OCI-LY3 (cell line): Measurements from ENCODE around the gene TRIM2.

Experiments used
- H2AFZ ChIP-seq: fragments of 200-600, 300-600 bp; shearing (Covaris generic); 2 replicates; pipeline ENCODE4 v1.6.0; 2014; ENCODE audit warnings: antibody characterized with exemption, low read depth, low read length
- H3K27ac ChIP-seq: fragments of 200-600, 300-600 bp; sonication (generic); 2 replicates; pipeline ENCODE4 v1.5.1; 2014; ENCODE audit warnings: mild to moderate bottlenecking, low read length, moderate library complexity, mixed read lengths
- H3K27me3 ChIP-seq: fragments of 200-600, 300-600 bp; sonication (generic); 2 replicates; pipeline ENCODE4 v1.6.1; 2014; ENCODE audit warnings: low read depth, low read length, mixed read lengths
- H3K36me3 ChIP-seq: fragments of 200-600, 300-600 bp; sonication (generic); replicated peaks from 2 replicates; pipeline ENCODE3; 2014; ENCODE audit warnings: low read depth, low read length, mixed read lengths
- H3K4me1 ChIP-seq: fragments of 300-600, 200-600 bp; sonication (generic); 2 replicates; pipeline ENCODE4 v1.6.1; 2014; ENCODE audit warnings: low read length, mixed read lengths
- H3K4me2 ChIP-seq: fragments of 200-600, 300-600 bp; sonication (generic); 2 replicates; pipeline ENCODE4 v1.6.1; 2014; ENCODE audit warnings: low read length, mixed read lengths
- H3K4me3 ChIP-seq: fragments of 300-600, 200-600 bp; sonication (generic); 2 replicates; pipeline ENCODE4 v1.5.1; 2014; ENCODE audit warnings: antibody characterized with exemption, mild to moderate bottlenecking, low read length, moderate library complexity
- H3K79me2 ChIP-seq: fragments of 300-600, 200-600 bp; shearing (Covaris generic); 2 replicates; pipeline ENCODE4 v1.6.1; 2014; ENCODE audit warnings: mild to moderate bottlenecking, low read length, mixed read lengths
- H3K9ac ChIP-seq: fragments of 300-600, 200-600 bp; shearing (Covaris generic); 2 replicates; pipeline ENCODE4 v1.6.0; 2014; ENCODE audit warnings: mild to moderate bottlenecking, low read length, moderate library complexity
- H3K9me3 ChIP-seq: fragments of 200-600, 300-600 bp; shearing (Covaris generic); 2 replicates; pipeline ENCODE4 v1.6.1; 2014; ENCODE audit warnings: low read length, mixed read lengths; ENCODE audit not compliant: insufficient read depth
- H4K20me1 ChIP-seq: fragments of 200-600, 300-600 bp; sonication (generic); 2 replicates; pipeline ENCODE4 v1.6.1; 2016; ENCODE audit warnings: low read length, mixed read lengths; ENCODE audit not compliant: insufficient read depth
- EZH2phosphoT487 ChIP-seq: fragments of 200-600 bp; shearing (Covaris generic); IDR thresholded peaks from 2 replicates; pipeline ENCODE4 v1.6.1; 2018; ENCODE audit warnings: antibody characterized with exemption, mixed run types, low read depth
- TF ChIP-seq, protein P1 (sequence below): fragments of 200-600, 300-600 bp; sonication (generic); IDR thresholded peaks from 2 replicates; pipeline ENCODE4 v1.5.1; 2014; ENCODE audit warnings: antibody characterized with exemption, low read length, low read depth

TRIM2 gene

GRCh38 chr4:153258750-153259149 is 54.5 kb downstream of the TRIM2 start:
- peaks cover 12% of the 10 kb centered on the region for H3K36me3 ChIP-seq
- peaks cover 18% of the 10 kb centered on the region for H3K4me1 ChIP-seq
- 0 out of 2 replicates have a peak, but pooled peaks cover 3% of the 10 kb centered on the region for H3K27me3 ChIP-seq
- no peak for TF ChIP-seq EZH2phosphoT487
- H3K27ac ChIP-seq, result no peak overlapping the region
- no peak overlapping the region for H2AFZ ChIP-seq
- H3K79me2 ChIP-seq, result peaks cover 10% of the 10 kb centered on the region
- peaks cover 9% of the 10 kb centered on the region for H3K9me3 ChIP-seq
- no peak overlapping the region for H3K4me3 ChIP-seq
- H4K20me1 ChIP-seq, result peaks cover 31% of the 10 kb centered on the region
- no peak overlapping the region for H3K9ac ChIP-seq
- H3K4me2 ChIP-seq, result no peak overlapping the region

- H3K4me3 ChIP-seq, result no peak overlapping the region
- H3K4me2 ChIP-seq, result no peak overlapping the region
- 0 out of 2 replicates have a peak, but pooled peaks cover 3% of the 10 kb centered on the region for H3K27me3 ChIP-seq
- H3K27ac ChIP-seq, result no peak overlapping the region
- no peak overlapping the region for H2AFZ ChIP-seq
- peaks cover 10% of the 10 kb centered on the region for H3K79me2 ChIP-seq
- peaks cover 18% of the 10 kb centered on the region for H3K4me1 ChIP-seq
- TF ChIP-seq, protein P1, sequence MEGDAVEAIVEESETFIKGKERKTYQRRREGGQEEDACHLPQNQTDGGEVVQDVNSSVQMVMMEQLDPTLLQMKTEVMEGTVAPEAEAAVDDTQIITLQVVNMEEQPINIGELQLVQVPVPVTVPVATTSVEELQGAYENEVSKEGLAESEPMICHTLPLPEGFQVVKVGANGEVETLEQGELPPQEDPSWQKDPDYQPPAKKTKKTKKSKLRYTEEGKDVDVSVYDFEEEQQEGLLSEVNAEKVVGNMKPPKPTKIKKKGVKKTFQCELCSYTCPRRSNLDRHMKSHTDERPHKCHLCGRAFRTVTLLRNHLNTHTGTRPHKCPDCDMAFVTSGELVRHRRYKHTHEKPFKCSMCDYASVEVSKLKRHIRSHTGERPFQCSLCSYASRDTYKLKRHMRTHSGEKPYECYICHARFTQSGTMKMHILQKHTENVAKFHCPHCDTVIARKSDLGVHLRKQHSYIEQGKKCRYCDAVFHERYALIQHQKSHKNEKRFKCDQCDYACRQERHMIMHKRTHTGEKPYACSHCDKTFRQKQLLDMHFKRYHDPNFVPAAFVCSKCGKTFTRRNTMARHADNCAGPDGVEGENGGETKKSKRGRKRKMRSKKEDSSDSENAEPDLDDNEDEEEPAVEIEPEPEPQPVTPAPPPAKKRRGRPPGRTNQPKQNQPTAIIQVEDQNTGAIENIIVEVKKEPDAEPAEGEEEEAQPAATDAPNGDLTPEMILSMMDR, result no peak
- TF ChIP-seq EZH2phosphoT487, result no peak
- peaks cover 9% of the 10 kb centered on the region for H3K9me3 ChIP-seq
- H3K9ac ChIP-seq, result no peak overlapping the region
- peaks cover 28% of the 10 kb centered on the region for H4K20me1 ChIP-seq
- peaks cover 12% of the 10 kb centered on the region for H3K36me3 ChIP-seq
These were observed 55.4 kb downstream of the TRIM2 start for GRCh38 chr4:153259661-153260060.

DNA sequence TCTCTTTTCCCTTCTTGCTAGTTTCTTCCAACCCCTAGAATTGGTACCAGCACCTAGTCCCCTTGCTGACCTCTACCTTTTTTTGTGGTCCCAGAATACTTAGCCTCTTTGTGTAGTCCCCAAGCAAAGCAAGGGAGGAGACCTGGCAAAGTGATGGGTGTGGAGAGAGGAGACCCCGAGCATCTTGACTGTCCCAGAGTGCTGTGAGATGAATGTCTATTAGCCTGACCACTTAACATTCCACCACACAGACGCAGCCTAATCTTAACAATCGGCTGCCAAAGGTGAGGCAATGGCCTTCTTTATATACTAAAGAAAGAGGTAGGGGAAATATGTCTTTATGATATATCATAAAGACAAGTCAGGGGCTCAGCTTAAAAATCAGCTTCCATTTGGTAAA is 55.9 kb downstream of the TRIM2 start:
- Histone ChIP-seq H3K27ac (no peak overlapping the region), H3K36me3 (peaks cover 12% of the 10 kb centered on the region), H3K27me3 (0 out of 2 replicates have a peak, but pooled peaks cover 3% of the 10 kb centered on the region), H3K9me3 (peaks cover 9% of the 10 kb centered on the region), H3K4me3 (no peak overlapping the region), H3K79me2 (peaks cover 10% of the 10 kb centered on the region), H2AFZ (no peak overlapping the region), H3K9ac (no peak overlapping the region), H4K20me1 (peaks cover 24% of the 10 kb centered on the region), H3K4me2 (no peak overlapping the region), H3K4me1 (peaks cover 18% of the 10 kb centered on the region)
- TF ChIP-seq EZH2phosphoT487, result no peak
- TF ChIP-seq, protein P1, result no peak

- TF ChIP-seq, protein P1, result no peak
- TF ChIP-seq EZH2phosphoT487, result no peak
- H3K27ac ChIP-seq, result no peak overlapping the region
- H3K79me2 ChIP-seq, result peaks cover 6% of the 10 kb centered on the region; the same call in 1 of the 2 replicates
- peaks cover 21% of the 10 kb centered on the region; the same call in 1 of the 2 replicates for H4K20me1 ChIP-seq
- H3K4me1 ChIP-seq, result peaks cover 18% of the 10 kb centered on the region
- H3K27me3 ChIP-seq, result 0 out of 2 replicates have a peak, but pooled peaks cover 3% of the 10 kb centered on the region
- H3K9ac ChIP-seq, result no peak overlapping the region
- no peak overlapping the region for H3K4me2 ChIP-seq
- no peak overlapping the region for H2AFZ ChIP-seq
- H3K4me3 ChIP-seq, result no peak overlapping the region
- peaks cover 9% of the 10 kb centered on the region for H3K9me3 ChIP-seq
- H3K36me3 ChIP-seq, result peaks cover 12% of the 10 kb centered on the region
These were observed 56.5 kb downstream of the TRIM2 start for GRCh38 chr4:153260553-153261300.
